ENCODE results near the gene SKI.

DNA sequence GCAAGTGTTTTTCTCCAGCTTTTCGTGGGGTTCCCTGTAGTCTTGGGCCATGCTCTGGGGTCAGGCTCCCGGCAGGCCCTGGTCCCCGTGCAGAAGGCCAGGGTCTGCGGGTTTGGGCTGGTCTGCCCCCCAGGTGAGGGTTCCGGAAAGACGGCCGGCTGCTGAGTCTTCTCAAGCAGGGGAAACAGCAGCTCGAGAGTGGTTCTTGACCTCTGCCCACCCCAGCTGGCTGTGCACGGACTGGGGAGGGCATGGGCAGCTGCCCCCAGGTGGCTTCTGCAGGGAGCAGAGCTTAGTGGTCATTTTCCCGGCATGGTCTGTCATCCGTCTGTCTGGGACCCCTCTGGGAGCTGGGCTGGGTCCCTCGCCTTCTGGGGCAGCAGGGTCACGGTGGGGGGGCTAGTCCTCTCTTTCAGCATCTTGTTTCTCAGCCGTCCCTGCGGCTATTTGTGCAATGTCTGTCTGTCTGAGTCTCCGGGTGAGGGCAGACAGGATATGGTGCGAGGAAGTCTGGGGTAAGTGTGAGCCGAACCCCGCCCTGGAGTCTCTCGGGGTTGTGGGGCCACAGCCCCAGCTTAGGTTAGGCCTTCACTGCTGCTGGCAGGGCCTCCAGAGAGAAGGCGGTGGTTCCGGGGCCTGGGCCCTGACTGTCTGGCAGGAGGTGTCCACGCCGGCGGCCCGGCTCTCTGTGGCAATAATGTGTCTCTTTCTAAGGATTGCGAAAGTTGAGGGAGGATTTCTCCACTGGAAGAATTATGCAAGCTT is 6.1 kb downstream of the SKI start:
- TF ChIP-seq, protein P1, sequence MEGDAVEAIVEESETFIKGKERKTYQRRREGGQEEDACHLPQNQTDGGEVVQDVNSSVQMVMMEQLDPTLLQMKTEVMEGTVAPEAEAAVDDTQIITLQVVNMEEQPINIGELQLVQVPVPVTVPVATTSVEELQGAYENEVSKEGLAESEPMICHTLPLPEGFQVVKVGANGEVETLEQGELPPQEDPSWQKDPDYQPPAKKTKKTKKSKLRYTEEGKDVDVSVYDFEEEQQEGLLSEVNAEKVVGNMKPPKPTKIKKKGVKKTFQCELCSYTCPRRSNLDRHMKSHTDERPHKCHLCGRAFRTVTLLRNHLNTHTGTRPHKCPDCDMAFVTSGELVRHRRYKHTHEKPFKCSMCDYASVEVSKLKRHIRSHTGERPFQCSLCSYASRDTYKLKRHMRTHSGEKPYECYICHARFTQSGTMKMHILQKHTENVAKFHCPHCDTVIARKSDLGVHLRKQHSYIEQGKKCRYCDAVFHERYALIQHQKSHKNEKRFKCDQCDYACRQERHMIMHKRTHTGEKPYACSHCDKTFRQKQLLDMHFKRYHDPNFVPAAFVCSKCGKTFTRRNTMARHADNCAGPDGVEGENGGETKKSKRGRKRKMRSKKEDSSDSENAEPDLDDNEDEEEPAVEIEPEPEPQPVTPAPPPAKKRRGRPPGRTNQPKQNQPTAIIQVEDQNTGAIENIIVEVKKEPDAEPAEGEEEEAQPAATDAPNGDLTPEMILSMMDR (IDR thresholded peaks at IDR 0.05) = no peak
- peak; percentile 19 for TF ChIP-seq POLR2A (IDR thresholded peaks at IDR 0.05)
- peak; percentile 81 to 98 (median 91) for TF ChIP-seq POLR2AphosphoS5 (IDR thresholded peaks at IDR 0.05)

Data from breast epithelium (tissue), 3 donors.